Endodermal cell (in vitro differentiated cells): ENCODE measurements around the gene NME7. TPM values are rescaled to one million over a fixed set of nuclear protein-coding genes. Genes with fewer than 3 reads are reported as not detected.

Experiments used
- DNase-seq: peaks from one replicate; pipeline ENCODE4 v3.0.0-alpha.2; 2017
- H3K27ac ChIP-seq: 2 replicates; pipeline ENCODE4 v1.5.1; 2013; ENCODE audit warnings: mild to moderate bottlenecking, low read depth, low read length, moderate library complexity
- H3K27me3 ChIP-seq: 2 replicates; pipeline ENCODE4 v1.6.1; 2013; ENCODE audit warnings: mild to moderate bottlenecking, low read length, moderate library complexity; ENCODE audit not compliant: insufficient read depth, control insufficient read depth, poor library complexity, severe bottlenecking
- H3K36me3 ChIP-seq: 2 replicates; pipeline ENCODE4 v1.7.0; 2013; ENCODE audit warnings: mild to moderate bottlenecking, low read length, moderate library complexity; ENCODE audit not compliant: control insufficient read depth, insufficient read depth
- H3K4me1 ChIP-seq: one replicate; pipeline ENCODE4 v1.7.0; 2013; ENCODE audit warnings: low read length; ENCODE audit not compliant: control insufficient read depth, insufficient read depth
- H3K4me3 ChIP-seq: 2 replicates; pipeline ENCODE4 v1.5.1; 2013; ENCODE audit warnings: mild to moderate bottlenecking, low read length, moderate library complexity
- H3K9ac ChIP-seq: 2 replicates; pipeline ENCODE4 v1.6.1; 2013; ENCODE audit warnings: mild to moderate bottlenecking, low read length, moderate library complexity; ENCODE audit not compliant: poor library complexity, severe bottlenecking; ENCODE audit errors: extremely low read depth
- H3K9me3 ChIP-seq: 2 replicates; pipeline ENCODE4 v1.6.1; 2013; ENCODE audit warnings: mild to moderate bottlenecking, low read length, moderate library complexity; ENCODE audit not compliant: control insufficient read depth
- H3K27ac Mint-ChIP-seq: 2 replicates; pipeline ENCODE4 v1.8.0; 2020; ENCODE audit warnings: mixed read lengths
- H3K27me3 Mint-ChIP-seq: 2 replicates; pipeline ENCODE4 v1.8.0; 2021; ENCODE audit warnings: mild to moderate bottlenecking, mixed read lengths; ENCODE audit not compliant: insufficient read depth
- H3K36me3 Mint-ChIP-seq: 2 replicates; pipeline ENCODE4 v1.8.0; 2020; ENCODE audit warnings: low read depth, mixed read lengths
- H3K4me1 Mint-ChIP-seq: 2 replicates; pipeline ENCODE4 v1.8.0; 2020; ENCODE audit warnings: mixed read lengths
- H3K4me3 Mint-ChIP-seq: 2 replicates; pipeline ENCODE4 v1.8.0; 2020; ENCODE audit warnings: mild to moderate bottlenecking, moderate library complexity, mixed read lengths
- H3K9me3 Mint-ChIP-seq: 2 replicates; pipeline ENCODE4 v1.8.0; 2020; ENCODE audit warnings: mild to moderate bottlenecking, mixed read lengths
- CTCF ChIP-seq: fragments of 200-600 bp; sonication (generic); conservative IDR thresholded peaks from 2 replicates; pipeline ENCODE4 v1.5.0; 2021; ENCODE audit warnings: antibody characterized with exemption, mild to moderate bottlenecking
- WGBS, 2 experiments: methylation state at CpG; one replicate each; pipeline versions ENCODE4 v1.1.5 to v1.1.7; 2013; ENCODE audit warnings: missing lambda C conversion rate in 2 of 2, mixed read lengths in 1 of 2; ENCODE audit not compliant: insufficient coverage in 1 of 2, insufficient read length in 1 of 2; 5-methylcytosine and 5-hydroxymethylcytosine counted together
- total RNA-seq, 2 donors: library from RNA; stranded (reverse); fragmentation: NEBNext Ultra II Directional in 1 of 2; extraction: Animal tissue kit (Norgen Biotek cat#: 25700) in 1 of 2; gene quantifications; 2 replicates in 1 of 2; 3 replicates in 1 of 2; pipeline ENCODE4 v1.2.1, GENCODE V29; 2021

The NME7 gene
- total RNA-seq, 2 donors from 2014 or later, result 28.1 to 32.3 TPM

DNA sequence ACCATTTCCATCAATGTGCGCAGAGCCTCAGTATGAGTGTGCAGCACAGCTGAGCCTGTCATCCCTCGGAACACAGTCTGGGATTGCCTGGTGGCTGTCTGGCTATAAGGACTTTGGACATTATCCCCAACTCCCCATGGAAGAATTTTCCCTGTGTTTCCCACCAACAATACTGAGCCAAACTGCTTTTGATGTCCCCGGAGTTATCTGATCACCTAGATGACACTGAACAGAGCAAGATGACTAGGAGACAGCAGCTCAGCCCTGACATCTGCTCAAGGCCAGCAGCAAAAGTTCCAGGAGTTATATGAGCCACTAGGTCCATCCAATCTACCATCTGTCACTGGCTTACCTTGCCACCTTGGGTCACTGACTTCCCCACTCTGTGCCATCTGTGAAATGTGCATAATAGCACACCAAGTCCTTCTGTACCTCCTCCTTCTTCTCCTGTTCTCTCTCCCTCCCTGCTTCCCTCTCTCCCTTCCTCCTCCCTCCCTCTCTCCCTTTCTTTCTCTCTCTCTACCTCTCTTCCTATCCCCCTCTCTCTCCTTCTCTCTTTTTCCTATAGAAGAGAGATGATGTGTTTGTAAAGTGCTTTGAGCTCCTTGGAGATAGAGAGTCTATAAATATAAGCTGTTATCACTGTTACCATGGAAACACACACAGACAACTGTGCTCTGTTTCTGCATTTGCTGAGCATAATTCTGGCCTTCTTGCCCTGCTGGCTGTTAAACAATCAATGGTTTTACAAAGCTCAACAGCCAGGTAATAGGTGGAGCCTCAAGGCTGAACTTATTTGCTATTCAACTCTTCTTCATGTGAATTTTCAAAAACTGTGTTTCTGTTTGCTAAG, 280.8 kb downstream of the NME7 start:
- Mint-ChIP-seq H3K36me3 (no peaks in the 10 kb centered on the region), H3K27me3 (no peaks in the 10 kb centered on the region), H3K4me1 (peaks cover 28% of the 10 kb centered on the region), H3K27ac (no peak overlapping the region), H3K4me3 (no peak overlapping the region), H3K9me3 (no peaks in the 10 kb centered on the region)
- 87 to 95% methylated on average over 2 to 3 of the region's 3 CpGs for whole genome bisulfite sequencing, 2 experiments
- Histone ChIP-seq H3K4me1 (peaks cover 17% of the 10 kb centered on the region), H3K9ac (no peak overlapping the region), H3K36me3 (no peaks in the 10 kb centered on the region), H3K4me3 (no peak overlapping the region), H3K9me3 (no peaks in the 10 kb centered on the region), H3K27ac (no peak overlapping the region), H3K27me3 (no peaks in the 10 kb centered on the region)
- no peak for DNase-seq
- no peak for TF ChIP-seq CTCF

DNA sequence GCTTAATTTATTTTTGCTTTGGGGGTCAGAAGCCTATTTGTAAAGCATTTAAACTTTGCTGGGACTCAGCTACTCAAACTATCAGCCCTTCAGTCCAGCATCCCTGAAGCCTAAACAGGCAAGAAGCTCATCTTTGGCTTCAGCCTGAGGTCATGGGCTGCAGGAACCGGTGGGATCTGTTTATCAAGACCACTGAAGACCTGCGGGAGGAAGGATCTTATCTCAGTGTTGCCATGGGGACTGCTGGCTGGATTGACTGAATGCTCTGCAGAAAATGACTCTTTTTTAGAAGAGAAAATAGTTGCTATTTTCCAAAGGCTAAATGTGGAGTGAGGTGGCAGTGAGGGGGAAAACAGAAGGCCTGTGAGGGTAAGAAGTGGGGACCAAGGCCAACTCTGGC, 281.7 kb downstream of the NME7 start:
- WGBS, 2 experiments, result 82 to 100% methylated on average over 2 of the region's 2 CpGs
- peaks cover 20% of the 10 kb centered on the region for H3K4me1 Mint-ChIP-seq
- Histone ChIP-seq H3K9me3 (no peaks in the 10 kb centered on the region), H3K4me1 (peaks cover 16% of the 10 kb centered on the region), H3K4me3 (no peak overlapping the region), H3K27me3 (no peaks in the 10 kb centered on the region), H3K36me3 (no peaks in the 10 kb centered on the region), H3K27ac (no peak overlapping the region), H3K9ac (no peak overlapping the region)
- H3K9me3 Mint-ChIP-seq, result no peaks in the 10 kb centered on the region
- no peak overlapping the region for H3K4me3 Mint-ChIP-seq
- no peaks in the 10 kb centered on the region for H3K36me3 Mint-ChIP-seq
- no peaks in the 10 kb centered on the region for H3K27me3 Mint-ChIP-seq
- H3K27ac Mint-ChIP-seq, result no peak overlapping the region
- DNase-seq, result no peak
- TF ChIP-seq CTCF, result no peak

Other genes starting within 250 kb of the NME7 start
- gene BLZF1, start 398 bp upstream of the NME7 start, total RNA-seq, result 10 to 100 TPM; 16.8 to 18.4 TPM
- 1 to 10 TPM; 4.9 to 7.8 TPM for gene CCDC181, start 59.7 kb upstream of the NME7 start, total RNA-seq
- 10 to 100 TPM; 11.5 to 12.9 TPM for gene SLC19A2, start 118.1 kb upstream of the NME7 start, total RNA-seq
- under 1 TPM; 0.04 to 0.09 TPM for gene F5, start 218.7 kb upstream of the NME7 start, total RNA-seq